AG20443 (cell line): Measurements from ENCODE around the gene PTPRT.

ENCODE experiments used
- DNase-seq: peaks from one replicate; pipeline ENCODE4 v3.0.0; 2012; ENCODE audit warnings: low spot score, mixed read lengths

The PTPRT gene

GRCh38 chr20:42376131-42376530 lies 813.6 kb downstream of the PTPRT start:
- no peak for DNase-seq

GRCh38 chr20:42373049-42373448 lies 816.7 kb downstream of the PTPRT start:
- DNase-seq = no peak

- no peak for DNase-seq
Observed at GRCh38 chr20:42370075-42370474, 819.6 kb downstream of the PTPRT start.

- no peak for DNase-seq
Observed at GRCh38 chr20:42368910-42369309, 820.8 kb downstream of the PTPRT start.

GRCh38 chr20:42366626-42367025 lies 823.1 kb downstream of the PTPRT start:
- DNase-seq = no peak

GRCh38 chr20:42364446-42364845 lies 825.3 kb downstream of the PTPRT start:
- no peak for DNase-seq

GRCh38 chr20:42361402-42361970 lies 828.2 kb downstream of the PTPRT start:
- no peak for DNase-seq

GRCh38 chr20:42360621-42361020 lies 829.1 kb downstream of the PTPRT start:
- DNase-seq = no peak

- no peak for DNase-seq
Observed at GRCh38 chr20:42359617-42360016, 830.1 kb downstream of the PTPRT start.

GRCh38 chr20:42352096-42352495 lies 837.6 kb downstream of the PTPRT start:
- DNase-seq = no peak

GRCh38 chr20:42350521-42350920 lies 839.2 kb downstream of the PTPRT start:
- DNase-seq = no peak

- DNase-seq = no peak
Observed at GRCh38 chr20:42346189-42347170, 843.2 kb downstream of the PTPRT start.

- DNase-seq = no peak
Observed at GRCh38 chr20:42341654-42342053, 848.1 kb downstream of the PTPRT start.

- no peak for DNase-seq
Observed at GRCh38 chr20:42340368-42340767, 849.3 kb downstream of the PTPRT start.

- DNase-seq = no peak
Observed at GRCh38 chr20:42338294-42339201, 851.2 kb downstream of the PTPRT start.

GRCh38 chr20:42336576-42336975 lies 853.1 kb downstream of the PTPRT start:
- no peak for DNase-seq

GRCh38 chr20:42319252-42320013 lies 870.3 kb downstream of the PTPRT start:
- no peak for DNase-seq

- DNase-seq = no peak
Observed at GRCh38 chr20:42313704-42314103, 876.0 kb downstream of the PTPRT start.

GRCh38 chr20:42309050-42309449 lies 880.7 kb downstream of the PTPRT start:
- no peak for DNase-seq

GRCh38 chr20:42308171-42308570 lies 881.5 kb downstream of the PTPRT start:
- DNase-seq = no peak

GRCh38 chr20:42295592-42295991 lies 894.1 kb downstream of the PTPRT start:
- no peak for DNase-seq

- no peak for DNase-seq
Observed at GRCh38 chr20:42294976-42295375, 894.7 kb downstream of the PTPRT start.
